K562 (cell line): ENCODE measurements around the gene EPHA4. TPM values are rescaled to one million over a fixed set of nuclear protein-coding genes. Genes with fewer than 3 reads are reported as not detected.

ENCODE experiments used
- ATAC-seq: fragments of 200-7000 bp; cut with Tn5 transposase; 3 replicates; pipeline ENCODE4 v1.9.1; 2020; ENCODE audit warnings: moderate library complexity
- BruUV-seq: library from RNA; stranded (reverse); fragments of 400-500 nt; replicated peaks from 2 replicates; lab custom pipeline; 2021; lab: Mats Ljungman, UMichigan
- CTCF ChIA-PET: fragments of 300-600 bp; formaldehyde crosslinking; extraction: SDS; loops from one replicate; lab custom pipeline; 2021; ENCODE audit warnings: low intra/inter-chr PET ratio; lab: Yijun Ruan, JAX
- POLR2A ChIA-PET: fragments of 300-600, 350-650 bp; sonication (Branson Sonifier 250); formaldehyde crosslinking; extraction: SDS; loops from one replicate; lab custom pipeline; 2021; ENCODE audit warnings: antibody characterized with exemption, inconsistent platforms; lab: Yijun Ruan, JAX
- DNase-seq, 4 experiments: peaks; one replicate each; pipeline versions ENCODE4 v3.0.0 to v3.0.0-alpha.2; 2011 to 2018; ENCODE audit warnings: low spot score in 3 of 4, mixed read lengths in 3 of 4; ENCODE audit errors: extremely low read depth in 1 of 4
- FAIRE-seq: peaks from 2 replicates; lab custom pipeline; 2011; peaks lifted over from hg19 to GRCh38; lab: Jason Lieb, UNC
- H2AFZ ChIP-seq: 2 replicates; pipeline ENCODE4 v1.6.0; 2011; ENCODE audit warnings: low read depth, low read length, control low read depth, inconsistent platforms
- H3K27ac ChIP-seq: fragments of 200-600 bp; 3 replicates; pipeline ENCODE4 v1.8.0; 2011; ENCODE audit warnings: low read depth, mild to moderate bottlenecking, control low read depth, inconsistent platforms, low read length, moderate library complexity, mixed read lengths; ENCODE audit errors: extremely low read depth
- H3K27me3 ChIP-seq, 2 experiments: fragments of 300-600 bp in 1 of 2; 2 replicates in 1 of 2; 3 replicates in 1 of 2; pipeline versions ENCODE4 v1.6.0 to v1.8.0; 2011; ENCODE audit warnings: inconsistent platforms in 2 of 2, low read length in 2 of 2, mild to moderate bottlenecking in 1 of 2, mixed read lengths in 1 of 2, moderate library complexity in 1 of 2; ENCODE audit not compliant: control insufficient read depth in 2 of 2, insufficient read depth in 2 of 2
- H3K36me3 ChIP-seq: fragments of 300-600 bp; 3 replicates; pipeline ENCODE4 v1.8.0; 2011; ENCODE audit warnings: mild to moderate bottlenecking, low read length, inconsistent platforms; ENCODE audit not compliant: control insufficient read depth, insufficient read depth
- H3K4me1 ChIP-seq, 2 experiments: fragments of 200-600 bp in 1 of 2; replicated peaks in 1 of 2; 2 replicates in 1 of 2; 3 replicates in 1 of 2; pipeline versions ENCODE4 v1.5.1 to v1.8.0; 2011; ENCODE audit warnings: inconsistent platforms in 2 of 2, low read length in 2 of 2, mild to moderate bottlenecking in 1 of 2, mixed read lengths in 1 of 2, moderate library complexity in 1 of 2; ENCODE audit not compliant: control insufficient read depth in 2 of 2, insufficient read depth in 2 of 2
- H3K4me2 ChIP-seq: 2 replicates; pipeline ENCODE4 v1.6.1; 2011; ENCODE audit warnings: low read length, control low read depth, inconsistent platforms, mixed read lengths; ENCODE audit not compliant: insufficient read depth
- H3K4me3 ChIP-seq: fragments of 200-600 bp; sonication (generic), shearing (Covaris generic); 2 replicates; pipeline ENCODE4 v1.5.1; 2016; ENCODE audit warnings: control low read depth, inconsistent platforms
- H3K79me2 ChIP-seq: fragments of 200-600 bp; 3 replicates; pipeline ENCODE4 v1.8.0; 2011; ENCODE audit warnings: low read length, inconsistent platforms; ENCODE audit not compliant: control insufficient read depth, insufficient read depth
- H3K9ac ChIP-seq, 2 experiments: 2 replicates each; pipeline versions ENCODE4 v1.6.0 to v1.6.1; 2011; ENCODE audit warnings: low read depth in 2 of 2, low read length in 2 of 2, control low read depth in 1 of 2, inconsistent platforms in 1 of 2, mild to moderate bottlenecking in 1 of 2, mixed read lengths in 1 of 2; ENCODE audit not compliant: insufficient read depth in 1 of 2
- H3K9me1 ChIP-seq: one replicate; pipeline ENCODE4 v1.6.0; 2011; ENCODE audit warnings: inconsistent platforms, mild to moderate bottlenecking, low read length, moderate library complexity; ENCODE audit not compliant: control insufficient read depth, insufficient read depth
- H3K9me3 ChIP-seq: replicated peaks from 2 replicates; pipeline ENCODE4 v1.5.1; 2011; ENCODE audit warnings: low read depth, low read length, inconsistent platforms; ENCODE audit not compliant: control insufficient read depth, insufficient read depth
- H4K20me1 ChIP-seq: replicated peaks from 2 replicates; pipeline ENCODE4 v1.6.1; 2011; ENCODE audit warnings: low read length, inconsistent platforms, mixed read lengths; ENCODE audit not compliant: control insufficient read depth, insufficient read depth
- BRCA1 ChIP-seq, 2 experiments: fragments of 450-650 bp in 1 of 2; sonication (generic) in 1 of 2; formaldehyde crosslinking in 1 of 2; IDR thresholded peaks; 2 replicates each; pipeline versions ENCODE4 v1.5.0 to v1.6.1; 2017 to 2020; ENCODE audit warnings: mild to moderate bottlenecking in 1 of 2, missing genetic modification reagents in 1 of 2
- HINFP ChIP-seq: fragments of 450-650 bp; conservative IDR thresholded peaks from 2 replicates; pipeline ENCODE4 v1.6.1; 2016; ENCODE audit warnings: missing genetic modification characterization, low read depth, mild to moderate bottlenecking, control low read depth, missing compliant biosample characterization
- NR1H2 ChIP-seq: sonication (generic); formaldehyde crosslinking; IDR thresholded peaks from 2 replicates; pipeline ENCODE4 v1.4.0; 2020; ENCODE audit warnings: mild to moderate bottlenecking, missing genetic modification reagents
- PREB ChIP-seq: sonication (generic); formaldehyde crosslinking; IDR thresholded peaks from 2 replicates; pipeline ENCODE4 v1.8.1; 2023; ENCODE audit warnings: mild to moderate bottlenecking, missing genetic modification reagents
- SP1 ChIP-seq: sonication (generic); formaldehyde crosslinking; IDR thresholded peaks from 2 replicates; pipeline ENCODE4 v1.8.1; 2022; ENCODE audit warnings: mild to moderate bottlenecking, missing genetic modification reagents
- XRCC3 ChIP-seq: fragments of 450-650 bp; IDR thresholded peaks from 2 replicates; pipeline ENCODE4 v1.6.1; 2017; ENCODE audit warnings: mild to moderate bottlenecking, moderate library complexity
- ZBED1 ChIP-seq: IDR thresholded peaks from 2 replicates; pipeline ENCODE4 v1.6.1; 2014
- ZNF41 ChIP-seq: fragments of 250-450 bp; sonication (Bioruptor Pico); conservative IDR thresholded peaks from 2 replicates; pipeline ENCODE4 v1.4.0; 2020; ENCODE audit warnings: mild to moderate bottlenecking
- ZNF655 ChIP-seq: fragments of 250-450 bp; sonication (Bioruptor Pico); IDR thresholded peaks from 2 replicates; pipeline ENCODE4 v1.5.0; 2021
- ZNF695 ChIP-seq: fragments of 450-650 bp; formaldehyde crosslinking; IDR thresholded peaks from 2 replicates; pipeline ENCODE4 v1.4.0; 2020; ENCODE audit warnings: mild to moderate bottlenecking, moderate library complexity
- WGBS: fragments of 100-300 bp; shearing (Covaris generic); methylation state at CpG from one replicate; pipeline ENCODE4 v1.1.6; 2016; ENCODE audit warnings: low coverage, mixed read lengths; ENCODE audit not compliant: insufficient coverage; ENCODE audit errors: missing lambda C conversion rate; 5-methylcytosine and 5-hydroxymethylcytosine counted together
- in situ Hi-C: fragments of 300-500 bp; cut with MboI; formaldehyde crosslinking; loops from 4 replicates; pipeline ENCODE4 v1.15.0; 2018; ENCODE audit warnings: inconsistent platforms, mixed read lengths
- intact Hi-C: fragments of 100-400 bp; cut with micrococcal nuclease; formaldehyde crosslinking; loops from 2 replicates; pipeline ENCODE4 v1.14.2; 2022
- polyA plus RNA-seq, 8 experiments: library from polyadenylated mRNA; depleted of rRNA in 4 of 8; stranded (reverse) in 5 of 8; unstranded in 3 of 8; fragments of >200 nt; fragmentation: Nextera tagmentation in 2 of 8; fragmentation: Illumina TruSeq in 1 of 8; extraction: Ambion mirVana in 2 of 8; extraction: Trizol in 1 of 8; gene quantifications; 2 replicates each; pipeline versions ENCODE4 v1.2.1 to v1.2.3, GENCODE V29; 2011 to 2014; ENCODE audit warnings: inconsistent platforms in 1 of 8, missing spikeins in 1 of 8
- total RNA-seq, 7 experiments: library from RNA; depleted of rRNA in 6 of 7; stranded (reverse); fragments of >200 nt in 6 of 7; fragmentation: Illumina TruSeq in 2 of 7; extraction: Trizol in 2 of 7; gene quantifications; 2 replicates each; pipeline versions ENCODE4 v1.2.1 to v1.2.3, GENCODE V29; 2011 to 2021; ENCODE audit warnings: low replicate concordance in 1 of 7
- TF ChIP-seq, protein P1 (sequence below), 2 experiments: fragments of 150-350 bp in 1 of 2; IDR thresholded peaks; 2 replicates each; pipeline ENCODE4 v1.6.1; 2012 to 2016; ENCODE audit warnings: low read depth in 2 of 2, low read length in 2 of 2, mild to moderate bottlenecking in 1 of 2, moderate library complexity in 1 of 2

Gene EPHA4
- total and polyA plus RNA-seq, 9 of the 15 experiments (the other 6 are each of a cell fraction or from before 2014, with no cell fraction given), result 0.07 to 0.09 (median 0.07) TPM; not detected in 6

GRCh38 chr2:221482666-221483455, 89.2 kb downstream of the EPHA4 start:
- Histone ChIP-seq H2AFZ (no peak overlapping the region), H3K36me3 (no peaks in the 10 kb centered on the region), H3K4me1 (no peaks in the 10 kb centered on the region), H4K20me1 (no peaks in the 10 kb centered on the region), H3K27ac (no peak overlapping the region), H3K4me2 (no peak overlapping the region), H3K27me3 (no peaks in the 10 kb centered on the region), H3K9me1 (no peaks in the 10 kb centered on the region), H3K9me3 (no peaks in the 10 kb centered on the region), H3K9ac (no peak overlapping the region), H3K4me3 (no peak overlapping the region), H3K79me2 (no peaks in the 10 kb centered on the region)
- CTCF ChIA-PET, result no interaction called here
- FAIRE-seq (no peak), DNase-seq (no peak), ATAC-seq (no peak)
- WGBS, result 3% methylated on average over 12 of the region's 12 CpGs
- in situ Hi-C loops (no loop called here), intact Hi-C loops (no loop called here)
- POLR2A ChIA-PET, result no interaction called here
- TF ChIP-seq ZBED1, result no peak
- no peak for TF ChIP-seq ZNF695 (CRISPR knock-in tag)
- no peak for TF ChIP-seq PREB (CRISPR knock-in tag)
- no peak for TF ChIP-seq HINFP (tag)
- no peak for TF ChIP-seq ZNF41 (CRISPR knock-in tag)
- TF ChIP-seq BRCA1 (IDR thresholded peaks at IDR 0.05), result no peak
- no peak for TF ChIP-seq BRCA1 (CRISPR knock-in tag; IDR thresholded peaks at IDR 0.05)
- TF ChIP-seq SP1 (CRISPR knock-in tag), result no peak
- TF ChIP-seq NR1H2 (CRISPR knock-in tag), result no peak
- TF ChIP-seq, protein P1, sequence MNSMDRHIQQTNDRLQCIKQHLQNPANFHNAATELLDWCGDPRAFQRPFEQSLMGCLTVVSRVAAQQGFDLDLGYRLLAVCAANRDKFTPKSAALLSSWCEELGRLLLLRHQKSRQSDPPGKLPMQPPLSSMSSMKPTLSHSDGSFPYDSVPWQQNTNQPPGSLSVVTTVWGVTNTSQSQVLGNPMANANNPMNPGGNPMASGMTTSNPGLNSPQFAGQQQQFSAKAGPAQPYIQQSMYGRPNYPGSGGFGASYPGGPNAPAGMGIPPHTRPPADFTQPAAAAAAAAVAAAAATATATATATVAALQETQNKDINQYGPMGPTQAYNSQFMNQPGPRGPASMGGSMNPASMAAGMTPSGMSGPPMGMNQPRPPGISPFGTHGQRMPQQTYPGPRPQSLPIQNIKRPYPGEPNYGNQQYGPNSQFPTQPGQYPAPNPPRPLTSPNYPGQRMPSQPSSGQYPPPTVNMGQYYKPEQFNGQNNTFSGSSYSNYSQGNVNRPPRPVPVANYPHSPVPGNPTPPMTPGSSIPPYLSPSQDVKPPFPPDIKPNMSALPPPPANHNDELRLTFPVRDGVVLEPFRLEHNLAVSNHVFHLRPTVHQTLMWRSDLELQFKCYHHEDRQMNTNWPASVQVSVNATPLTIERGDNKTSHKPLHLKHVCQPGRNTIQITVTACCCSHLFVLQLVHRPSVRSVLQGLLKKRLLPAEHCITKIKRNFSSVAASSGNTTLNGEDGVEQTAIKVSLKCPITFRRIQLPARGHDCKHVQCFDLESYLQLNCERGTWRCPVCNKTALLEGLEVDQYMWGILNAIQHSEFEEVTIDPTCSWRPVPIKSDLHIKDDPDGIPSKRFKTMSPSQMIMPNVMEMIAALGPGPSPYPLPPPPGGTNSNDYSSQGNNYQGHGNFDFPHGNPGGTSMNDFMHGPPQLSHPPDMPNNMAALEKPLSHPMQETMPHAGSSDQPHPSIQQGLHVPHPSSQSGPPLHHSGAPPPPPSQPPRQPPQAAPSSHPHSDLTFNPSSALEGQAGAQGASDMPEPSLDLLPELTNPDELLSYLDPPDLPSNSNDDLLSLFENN (IDR thresholded peaks at IDR 0.05; ENCODE audit: low read depth in 2 of 2, low read length in 2 of 2), result no peak
- TF ChIP-seq XRCC3, result no peak
- no peak for TF ChIP-seq ZNF655 (CRISPR knock-in tag)
- no TSS peak for BruUV-seq
